Measurements from ENCODE around the gene RNGTT.

RNGTT gene

DNA sequence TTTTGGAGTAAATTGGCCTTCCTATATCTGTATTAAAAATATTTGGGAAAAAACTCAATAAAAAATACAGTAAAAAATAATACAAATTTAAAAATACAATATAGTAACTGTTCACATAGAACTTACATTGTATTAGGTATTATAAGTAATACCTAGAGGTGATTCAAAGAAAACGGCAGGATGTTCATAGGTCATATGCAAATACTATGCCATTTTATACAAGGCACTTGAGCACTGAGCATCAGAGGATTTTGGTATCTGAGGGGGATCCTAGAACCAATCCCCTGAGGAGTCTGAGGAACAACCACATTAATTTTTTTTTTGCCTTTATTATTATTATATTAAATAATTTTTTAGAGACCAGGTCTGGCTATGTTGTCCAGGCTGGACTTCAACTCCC lies 41.7 kb downstream of the RNGTT start:
- DNase-seq (ENCODE audit: low spot score): no peak
- in situ Hi-C loops (cut with MboI; ENCODE audit: low sequenced_read_pairs, unreplicated experiment): no loop called here
- no peak for TF ChIP-seq CTCF (IDR thresholded peaks at IDR 0.05; ENCODE audit: borderline replicate concordance, control extremely low read depth, extremely low read depth, insufficient read depth, missing control alignments)

- in situ Hi-C loops (cut with MboI; ENCODE audit: low sequenced_read_pairs, unreplicated experiment): no loop called here
- no peak for TF ChIP-seq CTCF (IDR thresholded peaks at IDR 0.05; ENCODE audit: borderline replicate concordance, control extremely low read depth, extremely low read depth, insufficient read depth, missing control alignments)
- no peak for DNase-seq (ENCODE audit: low spot score)
Observed at GRCh38 chr6:88920774-88921733, 42.4 kb downstream of the RNGTT start.

DNA sequence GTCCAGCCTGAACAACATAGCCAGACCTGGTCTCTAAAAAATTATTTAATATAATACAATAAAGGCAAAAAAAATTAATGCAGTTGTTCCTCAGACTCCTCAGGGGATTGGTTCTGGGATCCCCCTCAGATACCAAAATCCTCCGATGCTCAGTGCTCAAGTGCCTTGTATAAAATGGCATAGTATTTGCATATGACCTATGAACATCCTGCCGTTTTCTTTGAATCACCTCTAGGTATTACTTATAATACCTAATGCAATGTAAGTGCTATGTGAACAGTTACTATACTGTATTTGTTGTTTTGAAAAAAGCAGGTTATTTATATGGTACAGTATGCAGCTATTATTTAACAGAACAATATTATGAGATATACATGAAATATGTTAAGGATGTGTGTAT lies 43.3 kb downstream of the RNGTT start:
- TF ChIP-seq CTCF (IDR thresholded peaks at IDR 0.05; ENCODE audit: borderline replicate concordance, control extremely low read depth, extremely low read depth, insufficient read depth, missing control alignments): no peak
- in situ Hi-C loops (cut with MboI; ENCODE audit: low sequenced_read_pairs, unreplicated experiment): no loop called here
- DNase-seq (ENCODE audit: low spot score): no peak

GRCh38 chr6:88919032-88919431 lies 44.4 kb downstream of the RNGTT start:
- DNase-seq (ENCODE audit: low spot score): no peak
- in situ Hi-C loops (cut with MboI; ENCODE audit: low sequenced_read_pairs, unreplicated experiment): no loop called here
- TF ChIP-seq CTCF (IDR thresholded peaks at IDR 0.05; ENCODE audit: borderline replicate concordance, control extremely low read depth, extremely low read depth, insufficient read depth, missing control alignments): no peak

DNA sequence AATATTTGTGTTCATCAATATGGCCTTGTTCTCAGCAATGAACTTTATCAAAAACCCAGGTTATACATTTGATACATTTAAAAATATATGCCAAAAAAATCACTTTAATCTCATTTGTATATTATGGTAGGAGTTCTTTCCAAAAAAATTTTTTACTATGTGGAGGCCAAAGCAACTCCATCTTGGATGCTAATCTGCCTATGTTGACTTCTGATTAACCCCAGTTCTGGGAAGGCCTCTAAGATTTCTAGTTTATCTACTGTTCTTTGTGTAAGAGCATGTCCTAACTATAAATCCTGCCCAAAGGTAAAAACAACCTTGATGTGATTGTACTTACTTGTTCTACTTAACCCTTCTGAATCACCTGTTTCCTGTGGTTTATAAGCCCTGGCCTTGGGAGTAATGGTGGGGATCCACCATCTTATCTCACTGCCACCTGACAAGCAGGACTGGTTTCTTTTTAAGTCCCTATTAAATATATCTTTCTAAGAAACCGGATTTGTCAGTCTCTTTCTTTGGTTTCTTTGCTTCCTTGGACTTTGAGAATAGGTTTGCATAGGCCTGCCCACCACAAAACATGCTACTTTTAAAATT lies 46.7 kb downstream of the RNGTT start:
- TF ChIP-seq CTCF (IDR thresholded peaks at IDR 0.05; ENCODE audit: borderline replicate concordance, control extremely low read depth, extremely low read depth, insufficient read depth, missing control alignments): no peak
- no peak for DNase-seq (ENCODE audit: low spot score)

GRCh38 chr6:88914895-88915598 lies 48.4 kb downstream of the RNGTT start:
- DNase-seq (ENCODE audit: low spot score): no peak

More for the DNA sequence above, 46.7 kb downstream of the RNGTT start:
- in situ Hi-C loops (cut with MboI; ENCODE audit: low sequenced_read_pairs, unreplicated experiment): no loop called here

More at GRCh38 chr6:88914895-88915598, 48.4 kb downstream of the RNGTT start:
- TF ChIP-seq CTCF (IDR thresholded peaks at IDR 0.05; ENCODE audit: borderline replicate concordance, control extremely low read depth, extremely low read depth, insufficient read depth, missing control alignments): no peak
- in situ Hi-C loops (cut with MboI; ENCODE audit: low sequenced_read_pairs, unreplicated experiment): no loop called here

All from GM13976 (cell line).